ENCODE data around the gene RNF223.

The RNF223 gene

GRCh38 chr1:1024149-1024770 lies 49.8 kb downstream of the RNF223 start:
- no peak for DNase-seq

GRCh38 chr1:1023700-1024099 lies 50.4 kb downstream of the RNF223 start:
- DNase-seq = no peak

GRCh38 chr1:1022302-1023009 lies 51.6 kb downstream of the RNF223 start:
- no peak for DNase-seq

DNA sequence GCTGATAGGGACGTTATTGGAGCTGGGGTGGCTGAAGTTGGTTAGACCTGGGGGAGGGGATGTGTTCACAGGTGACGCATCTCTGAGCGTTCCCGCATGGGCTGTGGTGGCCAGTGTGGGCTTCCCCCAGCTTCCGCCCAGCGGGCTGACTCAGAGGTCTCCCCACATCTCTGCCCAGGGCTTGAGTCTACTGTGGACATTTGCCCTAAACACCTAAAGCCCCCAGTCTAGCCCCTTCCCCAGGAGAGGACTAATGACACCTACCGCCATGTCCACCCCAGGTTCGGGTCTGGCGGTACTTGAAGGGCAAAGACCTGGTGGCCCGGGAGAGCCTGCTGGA lies 52.2 kb downstream of the RNF223 start:
- DNase-seq = no peak

DNA sequence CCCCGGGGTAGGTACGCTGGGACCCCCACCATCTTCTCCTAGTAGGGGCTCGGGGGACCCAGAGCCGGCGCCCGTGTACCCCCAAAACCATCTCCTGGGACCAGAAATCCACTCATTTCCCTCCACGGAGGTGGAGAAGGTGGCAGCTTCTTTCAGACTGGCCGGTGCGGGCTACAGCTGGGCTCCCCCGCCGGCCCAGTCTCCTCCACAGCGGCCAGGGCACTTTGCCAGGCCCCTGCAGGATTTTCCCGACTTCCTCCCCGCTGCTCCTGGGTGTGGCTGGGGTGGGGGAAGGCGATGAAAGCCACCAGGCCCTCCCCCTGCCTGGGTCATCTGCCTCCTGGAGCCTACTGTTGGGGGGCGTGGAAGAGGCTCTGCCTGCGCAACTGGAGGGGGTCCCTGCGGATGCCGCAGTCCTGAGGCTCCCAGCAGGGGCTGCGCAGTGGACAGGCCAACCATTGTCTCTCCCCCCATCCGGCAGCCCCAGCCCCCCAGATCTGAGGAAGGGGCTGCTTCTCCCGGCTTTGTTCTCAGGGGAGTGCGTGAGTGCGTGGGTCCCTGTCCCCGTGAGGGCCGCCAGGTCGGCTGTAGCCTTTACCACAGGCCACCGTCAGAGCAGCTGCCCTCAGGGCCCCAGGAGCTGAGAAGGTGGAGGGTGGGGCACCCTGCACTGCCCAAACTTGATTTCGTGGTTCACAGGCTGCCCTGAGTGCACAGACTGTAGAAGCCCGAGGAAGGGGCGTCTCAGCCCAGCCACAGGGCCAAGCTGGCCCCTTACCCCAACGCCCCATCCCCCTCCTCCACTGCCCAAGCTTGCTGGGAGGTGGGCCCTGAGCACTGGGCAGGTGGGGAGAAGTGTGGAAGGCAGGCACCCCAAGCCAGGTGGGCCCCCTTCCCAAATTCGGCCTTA lies 52.8 kb downstream of the RNF223 start:
- peak; percentile 62 for DNase-seq
